Aorta (tissue), 4 donors: ENCODE results near the gene PDGFC. TPM values are rescaled to one million over a fixed set of nuclear protein-coding genes. Genes with fewer than 3 reads are reported as not detected.

Experiments used
- polyA plus RNA-seq, 2 donors: library from polyadenylated mRNA; stranded (reverse); fragments of 200-250 nt; gene quantifications; one replicate each; pipeline ENCODE4 v1.2.3, GENCODE V29; 2013
- total RNA-seq, 2 donors: library from RNA; stranded (reverse); fragmentation: NEBNext Ultra II Directional; extraction: Animal tissue kit (Norgen Biotek cat#: 25700); gene quantifications; one replicate each; pipeline ENCODE4 v1.2.1, GENCODE V29; 2021
- donor health status: healthy with polysubstance abuse.
- donor health status: Bipolar disorder and iron deficiency.
- donor health status: DM: no; HTN: no; CAD: no.
- donor health status: DM: yes; HTN: yes; CAD: no.

Gene PDGFC
- total and polyA plus RNA-seq, 4 donors = 11.8 to 51.5 (median 29.2) TPM

Other genes starting within 250 kb of the PDGFC start
- gene GLRB, start 104.4 kb upstream of the PDGFC start, total RNA-seq = 1 to 10 TPM; 6.3 to 7.7 TPM
- gene GLRB, start 104.4 kb upstream of the PDGFC start, polyA plus RNA-seq = 1 to 10 TPM; 2.7 to 6.5 TPM
- gene GRIA2, start 248.9 kb upstream of the PDGFC start, total RNA-seq = 10 to 100 TPM; 19.2 to 23.5 TPM
- gene GRIA2, start 248.9 kb upstream of the PDGFC start, polyA plus RNA-seq = 10 to 100 TPM in 1 of 2 donors, 1 to 10 TPM in 1; 3.6 to 12.1 TPM